Right atrium auricular region (tissue), 2 donors: ENCODE results near the gene KLF9. TPM values are rescaled to one million over a fixed set of nuclear protein-coding genes. Genes with fewer than 3 reads are reported as not detected.
A peak's percentile ranks its signal among the peaks of the same experiment; 100 is the strongest.

Experiments used
- DNase-seq: peaks from one replicate; pipeline ENCODE4 v3.0.0-alpha.2; 2019; ENCODE audit warnings: low spot score
- H3K27ac ChIP-seq, 2 donors: fragments of 200-600 bp; sonication (generic); 1 replicate in 1 of 2; 2 replicates in 1 of 2; pipeline ENCODE4 v1.5.1; 2016 to 2019
- H3K27me3 ChIP-seq, 2 donors: fragments of 200-600 bp; sonication (generic); one replicate each; pipeline versions ENCODE4 v1.5.1 to v1.6.0; 2017 to 2019
- H3K36me3 ChIP-seq: fragments of 200-600 bp; sonication (generic); one replicate; pipeline ENCODE4 v1.5.1; 2016
- H3K4me1 ChIP-seq, 2 donors: fragments of 200-600 bp; sonication (generic); one replicate each; pipeline versions ENCODE4 v1.5.1 to v1.6.0; 2017 to 2019
- H3K4me3 ChIP-seq, 2 donors: fragments of 200-600 bp; sonication (generic); 1 replicate in 1 of 2; 2 replicates in 1 of 2; pipeline ENCODE4 v1.5.1; 2017 to 2019; ENCODE audit warnings: mild to moderate bottlenecking in 1 of 2, moderate library complexity in 1 of 2
- H3K9me3 ChIP-seq, 2 donors: fragments of 200-600 bp; sonication (generic); one replicate each; pipeline ENCODE4 v1.5.1; 2019
- CTCF ChIP-seq, 2 donors: fragments of 200-600 bp; sonication (generic); IDR thresholded peaks; one replicate each; pipeline ENCODE4 v1.5.1; 2019; ENCODE audit warnings: antibody characterized with exemption in 2 of 2
- total RNA-seq, 2 donors: library from RNA; depleted of rRNA; stranded (reverse); fragments of >200 nt; gene quantifications; one replicate each; pipeline ENCODE4 v1.1.0, GENCODE V29; 2016

The KLF9 gene
- total RNA-seq, 2 donors from 2014 or later, result 74.1 to 76.7 TPM

DNA sequence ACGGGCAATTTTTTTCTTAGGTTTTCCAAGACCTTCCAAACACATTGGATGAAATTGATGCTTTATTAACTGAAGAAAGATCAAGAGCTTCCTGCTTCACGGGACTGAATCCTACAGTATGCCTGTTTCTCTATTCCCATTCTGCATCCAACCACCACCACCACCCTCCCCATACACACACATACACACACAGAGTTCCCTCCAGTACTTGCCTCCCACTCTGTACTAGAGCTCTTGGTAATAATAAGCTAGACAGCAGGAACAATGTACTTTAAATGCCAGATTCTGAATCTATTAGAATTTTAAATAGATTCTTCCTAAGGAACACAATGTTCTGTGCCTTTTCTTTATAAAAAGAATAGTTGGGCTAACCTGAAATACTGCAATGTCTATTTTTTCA lies 67.4 kb downstream of the KLF9 start:
- no peak for TF ChIP-seq CTCF (IDR thresholded peaks at IDR 0.05)
- H3K4me1 ChIP-seq, result no peaks in the 10 kb centered on the region
- peaks cover 49% of the 10 kb centered on the region for H3K36me3 ChIP-seq
- no peak overlapping the region for H3K4me3 ChIP-seq
- H3K27ac ChIP-seq, result no peak overlapping the region
- no peaks in the 10 kb centered on the region for H3K27me3 ChIP-seq
- no peak for DNase-seq
- H3K9me3 ChIP-seq, result no peaks in the 10 kb centered on the region

- Histone ChIP-seq H3K27ac (no peak overlapping the region), H3K4me3 (no peak overlapping the region), H3K27me3 (no peaks in the 10 kb centered on the region), H3K9me3 (no peaks in the 10 kb centered on the region), H3K36me3 (peaks cover 7% of the 10 kb centered on the region), H3K4me1 (no peaks in the 10 kb centered on the region)
- peak; percentile 53 to 69 for TF ChIP-seq CTCF (IDR thresholded peaks at IDR 0.05)
- no peak for DNase-seq
These were observed 73.9 kb downstream of the KLF9 start for GRCh38 chr9:70340572-70340971.

Other genes with a start within 250 kb of the KLF9 start
- gene SMC5, start 155.7 kb downstream of the KLF9 start, total RNA-seq, result 10 to 100 TPM; 11.4 to 15.0 TPM